Measurements from ENCODE around the gene MED14. TPM values are rescaled to one million over a fixed set of nuclear protein-coding genes. Genes with fewer than 3 reads are reported as not detected.

The MED14 gene
- total and polyA plus RNA-seq, 4 donors, result 5.9 to 52.0 (median 34.6) TPM

GRCh38 chrX:40661489-40661888 is 73.9 kb downstream of the MED14 start:
- Histone ChIP-seq H3K4me1 (ENCODE audit: control insufficient read depth in 1 of 2, insufficient read depth in 2 of 2, low read length in 2 of 2) (no peaks in the 10 kb centered on the region), H3K27ac (ENCODE audit: low read depth in 1 of 2, low read length in 2 of 2) (no peak overlapping the region), H3K36me3 (ENCODE audit: control insufficient read depth in 1 of 2, insufficient read depth in 2 of 2, low read length in 1 of 2) (peaks cover 0 to 3% of the 10 kb centered on the region in 2 donors), H3K9me3 (ENCODE audit: control insufficient read depth, low read length) (no peaks in the 10 kb centered on the region), H3K27me3 (ENCODE audit: control insufficient read depth in 1 of 2, insufficient read depth in 2 of 2, low read length in 1 of 2) (no peaks in the 10 kb centered on the region), H3K4me3 (ENCODE audit: low read length in 2 of 2) (no peak overlapping the region)
- ATAC-seq (ENCODE audit: low FRiP score) (no peak), DNase-seq (no peak)
- 75 to 90% methylated on average over 2 of the region's 2 CpGs for WGBS, 2 donors
- intact Hi-C loops (cut with DNase I), result no loop called here

DNA sequence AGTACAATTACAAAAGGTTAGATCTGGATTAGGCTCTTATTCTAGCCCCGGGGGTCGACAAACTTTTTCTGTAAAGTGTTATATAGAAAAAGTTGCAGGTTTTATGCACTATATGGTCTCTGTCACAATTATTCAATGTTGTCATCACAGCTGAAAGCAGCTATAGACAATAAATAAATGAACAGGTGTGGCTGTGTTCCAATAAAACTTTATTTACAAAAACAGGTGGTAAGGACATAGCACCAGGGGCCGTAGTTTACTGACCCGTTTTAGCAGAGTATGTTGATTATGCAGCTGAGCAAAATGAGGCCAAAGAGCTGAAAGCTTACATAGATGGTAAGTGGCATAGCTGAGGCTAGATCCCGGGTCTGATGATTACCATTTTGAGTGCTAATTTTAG is 75.0 kb downstream of the MED14 start:
- 88 to 89% methylated on average over 5 of the region's 5 CpGs for WGBS, 2 donors
- Histone ChIP-seq H3K27ac (ENCODE audit: low read depth in 1 of 2, low read length in 2 of 2) (no peak overlapping the region), H3K4me3 (ENCODE audit: low read length in 2 of 2) (no peak overlapping the region), H3K4me1 (ENCODE audit: control insufficient read depth in 1 of 2, insufficient read depth in 2 of 2, low read length in 2 of 2) (no peaks in the 10 kb centered on the region), H3K36me3 (ENCODE audit: control insufficient read depth in 1 of 2, insufficient read depth in 2 of 2, low read length in 1 of 2) (peaks cover 0 to 2% of the 10 kb centered on the region in 2 donors), H3K27me3 (ENCODE audit: control insufficient read depth in 1 of 2, insufficient read depth in 2 of 2, low read length in 1 of 2) (no peaks in the 10 kb centered on the region), H3K9me3 (ENCODE audit: control insufficient read depth, low read length) (no peaks in the 10 kb centered on the region)
- DNase-seq (no peak), ATAC-seq (ENCODE audit: low FRiP score) (no peak)
- intact Hi-C loops (cut with DNase I), result no loop called here

- H3K27ac ChIP-seq (ENCODE audit: low read depth in 1 of 2, low read length in 2 of 2), result no peak overlapping the region
- H3K4me1 ChIP-seq (ENCODE audit: control insufficient read depth in 1 of 2, insufficient read depth in 2 of 2, low read length in 2 of 2), result no peaks in the 10 kb centered on the region
- no peaks in the 10 kb centered on the region for H3K27me3 ChIP-seq (ENCODE audit: control insufficient read depth in 1 of 2, insufficient read depth in 2 of 2, low read length in 1 of 2)
- DNase-seq (no peak), ATAC-seq (ENCODE audit: low FRiP score) (no peak)
- no peak overlapping the region for H3K4me3 ChIP-seq (ENCODE audit: low read length in 2 of 2)
- no peaks in the 10 kb centered on the region for H3K9me3 ChIP-seq (ENCODE audit: control insufficient read depth, low read length)
- WGBS, 2 donors, result 9 to 54% methylated on average over 2 of the region's 2 CpGs
- no peaks in the 10 kb centered on the region for H3K36me3 ChIP-seq (ENCODE audit: control insufficient read depth in 1 of 2, insufficient read depth in 2 of 2, low read length in 1 of 2)
- intact Hi-C loops (cut with DNase I), result loop anchor here (5.0 to 10.0 kb wide), 4 partner anchors 139 to 601 kb away; no protein-coding TSS in a partner anchor
Observed at GRCh38 chrX:40653535-40653934, 81.8 kb downstream of the MED14 start.

DNA sequence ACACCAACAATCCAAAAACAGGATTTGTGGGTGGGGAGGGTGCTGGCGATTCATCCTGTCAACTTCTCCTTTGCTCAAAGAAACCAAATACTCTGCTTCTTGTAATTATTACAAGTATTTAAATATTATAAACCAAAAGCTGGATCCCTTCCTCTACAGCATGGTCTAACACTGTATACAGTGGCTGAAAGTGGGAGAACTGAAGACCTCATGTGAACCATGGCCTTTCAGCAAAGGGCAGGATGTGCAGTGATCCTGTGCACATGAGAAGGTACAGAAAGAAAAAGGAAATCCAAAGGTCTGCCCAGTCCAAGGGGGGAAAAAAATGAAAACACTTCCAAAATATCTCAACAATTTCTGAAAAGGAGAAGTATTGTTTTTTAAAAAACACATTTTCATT is 82.7 kb downstream of the MED14 start:
- Histone ChIP-seq H3K4me3 (ENCODE audit: low read length in 2 of 2) (no peak overlapping the region), H3K27ac (ENCODE audit: low read depth in 1 of 2, low read length in 2 of 2) (no peak overlapping the region), H3K36me3 (ENCODE audit: control insufficient read depth in 1 of 2, insufficient read depth in 2 of 2, low read length in 1 of 2) (no peaks in the 10 kb centered on the region), H3K4me1 (ENCODE audit: control insufficient read depth in 1 of 2, insufficient read depth in 2 of 2, low read length in 2 of 2) (peaks cover 0 to 2% of the 10 kb centered on the region in 2 donors), H3K9me3 (ENCODE audit: control insufficient read depth, low read length) (no peaks in the 10 kb centered on the region), H3K27me3 (ENCODE audit: control insufficient read depth in 1 of 2, insufficient read depth in 2 of 2, low read length in 1 of 2) (no peaks in the 10 kb centered on the region)
- DNase-seq (no peak), ATAC-seq (ENCODE audit: low FRiP score) (no peak)
- WGBS, 2 donors, result 79 to 100% methylated on average over 1 of the region's 1 CpG
- intact Hi-C loops (cut with DNase I), result loop anchor here (5.0 to 10.0 kb wide), 4 partner anchors 140 to 602 kb away; no protein-coding TSS in a partner anchor

DNA sequence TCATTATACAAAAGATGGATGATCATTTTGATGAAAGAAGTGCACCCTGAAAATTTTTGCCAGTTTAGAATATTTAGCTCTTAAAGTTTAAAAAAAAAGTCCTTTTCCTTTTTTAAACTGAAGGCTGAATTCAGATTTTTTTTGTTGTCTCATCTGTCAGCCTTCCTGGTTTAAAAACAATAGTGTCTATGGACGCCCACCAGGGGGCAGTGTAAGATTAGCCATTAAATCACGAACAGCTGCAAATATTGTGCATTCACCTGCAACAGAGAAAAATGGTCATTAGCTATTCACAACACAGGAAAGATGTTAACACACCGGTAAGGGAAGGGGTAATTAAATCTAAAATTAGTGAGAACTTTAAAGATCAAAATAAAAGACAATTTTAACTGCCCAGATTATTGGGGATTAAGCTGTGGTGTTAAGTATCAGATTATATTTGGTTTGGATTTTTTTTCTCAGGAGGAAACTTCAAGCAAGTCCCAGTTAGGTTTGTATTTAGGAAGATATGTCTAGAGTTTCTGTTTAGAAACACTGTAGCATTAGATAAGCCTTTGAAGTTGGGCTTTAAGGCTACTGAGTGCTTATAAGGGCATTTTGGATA is 83.6 kb downstream of the MED14 start:
- intact Hi-C loops (cut with DNase I), result loop anchor here (5.0 to 10.0 kb wide), 4 partner anchors 141 to 603 kb away; no protein-coding TSS in a partner anchor
- Histone ChIP-seq H3K4me3 (ENCODE audit: low read length in 2 of 2) (no peak overlapping the region), H3K9me3 (ENCODE audit: control insufficient read depth, low read length) (no peaks in the 10 kb centered on the region), H3K27me3 (ENCODE audit: control insufficient read depth in 1 of 2, insufficient read depth in 2 of 2, low read length in 1 of 2) (no peaks in the 10 kb centered on the region), H3K27ac (ENCODE audit: low read depth in 1 of 2, low read length in 2 of 2) (no peak overlapping the region), H3K4me1 (ENCODE audit: control insufficient read depth in 1 of 2, insufficient read depth in 2 of 2, low read length in 2 of 2) (peaks cover 0 to 2% of the 10 kb centered on the region in 2 donors), H3K36me3 (ENCODE audit: control insufficient read depth in 1 of 2, insufficient read depth in 2 of 2, low read length in 1 of 2) (no peaks in the 10 kb centered on the region)
- no peak for ATAC-seq (ENCODE audit: low FRiP score)
- 1 to 2% methylated on average over 3 of the region's 3 CpGs for WGBS, 2 donors
- DNase-seq, result peak; percentile 75 to 80

DNA sequence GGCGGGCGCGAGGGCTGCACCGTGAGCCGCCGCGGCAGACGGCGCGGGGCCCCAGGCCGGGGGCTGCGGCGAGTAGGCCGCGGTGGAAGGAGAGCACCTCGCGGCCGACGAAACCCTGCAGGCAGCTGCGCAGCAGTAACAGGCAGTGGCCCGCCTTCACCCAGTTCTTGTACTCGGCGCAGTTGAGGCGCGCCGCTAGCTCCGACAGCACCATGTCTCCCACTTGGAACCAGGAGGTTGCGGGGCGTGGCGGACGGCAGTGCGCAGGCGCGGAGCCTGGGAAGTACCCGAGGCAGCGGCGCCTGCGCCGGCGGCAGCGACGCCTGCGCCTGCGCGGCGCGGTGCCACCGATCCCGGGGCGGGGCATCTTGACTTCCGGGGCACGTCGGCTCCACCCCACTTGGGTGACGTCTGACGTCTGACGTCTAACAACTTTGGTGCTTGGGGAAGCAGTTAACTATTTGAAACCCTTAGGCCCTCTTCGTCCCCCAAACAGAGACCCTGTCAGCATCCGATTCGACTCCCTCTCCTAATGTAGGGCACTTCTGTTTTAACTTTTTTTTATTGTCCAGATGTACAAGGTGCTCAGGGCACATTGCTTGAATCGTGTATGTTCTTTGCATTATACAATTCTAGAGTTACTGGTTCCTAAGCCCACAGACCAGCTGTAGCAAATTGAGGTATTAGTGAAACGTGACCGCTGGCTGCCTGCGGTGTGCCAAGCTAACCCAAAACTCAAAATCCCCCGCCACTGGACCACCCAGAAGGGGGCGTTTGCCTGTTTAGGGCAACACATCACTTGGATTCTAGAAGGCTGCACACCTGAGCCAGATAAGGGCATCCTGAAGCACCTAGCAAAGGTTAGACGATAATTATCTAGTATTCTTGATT is 87.8 kb downstream of the MED14 start, which contains the start of gene CXorf38:
TSS of gene CXorf38 (minus strand) at position 255 of the 891 bp plus-strand sequence. CDS start at position 214, 41 bp downstream.
- peak within 1 kb of the TSS; percentile 62 to 73 for H3K4me3 ChIP-seq (ENCODE audit: low read length in 2 of 2)
- intact Hi-C loops (cut with DNase I), result loop anchor here in 1 of 2 donors (10.0 kb wide), 1 partner anchor 437 kb away; the partner anchor contains the start of gene USP9X
- DNase-seq (peak; percentile 97 to 98), ATAC-seq (ENCODE audit: low FRiP score) (peak; percentile 91)
- H3K36me3 ChIP-seq (ENCODE audit: control insufficient read depth in 1 of 2, insufficient read depth in 2 of 2, low read length in 1 of 2), result no peaks in the 10 kb centered on the region
- WGBS, 2 donors, result 1 to 5% methylated on average over 59 to 66 of the region's 66 CpGs
- H3K27me3 ChIP-seq (ENCODE audit: control insufficient read depth in 1 of 2, insufficient read depth in 2 of 2, low read length in 1 of 2), result no peaks in the 10 kb centered on the region
- H3K4me1 ChIP-seq (ENCODE audit: control insufficient read depth in 1 of 2, insufficient read depth in 2 of 2, low read length in 2 of 2), result peaks cover 0 to 2% of the 10 kb centered on the region in 2 donors
- H3K27ac ChIP-seq (ENCODE audit: low read depth in 1 of 2, low read length in 2 of 2), result peak within 1 kb of the TSS in 1 of 2 donors; percentile 62
- no peaks in the 10 kb centered on the region for H3K9me3 ChIP-seq (ENCODE audit: control insufficient read depth, low read length)

DNA sequence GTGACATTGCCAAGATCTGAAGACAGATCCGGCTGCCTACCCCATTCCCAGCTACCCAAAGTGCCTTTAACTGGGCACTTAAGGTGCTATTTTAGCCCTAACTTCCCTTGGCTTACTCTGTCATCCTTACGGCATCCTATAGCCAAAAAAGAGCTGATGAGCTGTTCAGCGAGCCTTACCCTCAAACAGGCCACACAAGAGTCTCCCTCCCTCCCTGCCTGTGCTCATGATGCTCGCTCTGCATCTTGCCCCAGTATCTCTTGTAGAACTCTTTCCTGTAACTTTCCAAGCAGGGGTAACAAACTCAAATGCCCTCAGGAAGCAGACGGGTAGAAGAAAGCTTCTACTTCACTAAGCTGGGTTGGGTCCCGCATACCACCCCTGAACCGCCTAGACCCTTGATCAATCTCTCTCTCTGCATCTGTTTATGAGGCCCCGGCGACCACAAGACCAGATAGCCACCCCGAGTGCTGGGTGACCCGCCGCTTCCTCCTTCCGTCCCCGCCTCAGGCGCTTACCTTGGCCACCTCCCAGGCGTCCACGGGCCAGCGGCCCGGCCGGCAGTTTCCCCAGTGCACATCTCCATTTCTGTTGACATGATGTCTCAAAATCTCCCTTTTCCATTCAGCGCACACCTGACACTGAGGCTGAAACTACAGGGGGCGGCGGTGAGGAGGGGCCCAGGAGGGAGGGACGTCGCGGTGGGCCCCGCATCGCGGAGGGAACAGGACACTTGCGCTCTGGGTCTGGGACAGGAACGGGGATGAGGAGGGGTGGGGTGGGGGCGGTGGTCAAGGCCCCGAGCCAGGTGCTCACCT is 88.6 kb downstream of the MED14 start:
- H3K9me3 ChIP-seq (ENCODE audit: control insufficient read depth, low read length), result no peaks in the 10 kb centered on the region
- DNase-seq (peak; percentile 65 to 84), ATAC-seq (ENCODE audit: low FRiP score) (peak; percentile 53)
- peak overlapping the region; percentile 62 to 73 for H3K4me3 ChIP-seq (ENCODE audit: low read length in 2 of 2)
- H3K27me3 ChIP-seq (ENCODE audit: control insufficient read depth in 1 of 2, insufficient read depth in 2 of 2, low read length in 1 of 2), result no peaks in the 10 kb centered on the region
- WGBS, 2 donors, result 1 to 7% methylated on average over 32 to 33 of the region's 33 CpGs
- H3K36me3 ChIP-seq (ENCODE audit: control insufficient read depth in 1 of 2, insufficient read depth in 2 of 2, low read length in 1 of 2), result no peaks in the 10 kb centered on the region
- intact Hi-C loops (cut with DNase I), result loop anchor here in 1 of 2 donors (10.0 kb wide), 1 partner anchor 438 kb away; the partner anchor contains the start of gene USP9X
- peaks cover 0 to 2% of the 10 kb centered on the region in 2 donors for H3K4me1 ChIP-seq (ENCODE audit: control insufficient read depth in 1 of 2, insufficient read depth in 2 of 2, low read length in 2 of 2)
- H3K27ac ChIP-seq (ENCODE audit: low read depth in 1 of 2, low read length in 2 of 2), result peak overlapping the region in 1 of 2 donors; percentile 62

DNA sequence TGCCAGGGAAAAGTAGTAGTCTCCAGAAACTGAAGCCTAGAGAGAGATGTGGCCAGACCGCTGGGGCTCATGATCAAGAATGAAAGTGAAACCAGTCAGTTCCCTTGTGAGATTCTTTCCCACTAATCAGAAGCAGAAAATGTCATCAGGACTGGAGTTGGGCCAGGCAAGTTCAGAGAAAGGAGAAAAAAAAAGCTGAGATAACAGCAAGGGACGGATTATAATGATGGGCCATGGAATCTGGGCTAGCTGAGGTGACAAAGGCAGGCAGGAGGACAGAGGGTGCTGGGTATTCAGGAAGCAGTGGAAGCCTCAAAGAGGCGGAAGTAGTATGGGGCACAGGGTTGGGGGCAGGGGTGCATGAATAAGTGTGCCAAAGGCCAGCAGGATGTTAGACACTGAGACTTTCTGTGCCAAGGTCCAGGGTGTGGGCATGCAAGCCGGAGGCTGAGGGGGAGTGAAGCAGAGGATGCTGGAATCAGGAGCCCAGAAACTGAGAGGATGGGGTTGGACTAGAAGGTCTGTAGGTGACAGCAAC is 90.5 kb downstream of the MED14 start:
- Histone ChIP-seq H3K36me3 (ENCODE audit: control insufficient read depth in 1 of 2, insufficient read depth in 2 of 2, low read length in 1 of 2) (peaks cover 0 to under 1% of the 10 kb centered on the region in 2 donors), H3K27me3 (ENCODE audit: control insufficient read depth in 1 of 2, insufficient read depth in 2 of 2, low read length in 1 of 2) (no peaks in the 10 kb centered on the region), H3K4me3 (ENCODE audit: low read length in 2 of 2) (no peak overlapping the region), H3K4me1 (ENCODE audit: control insufficient read depth in 1 of 2, insufficient read depth in 2 of 2, low read length in 2 of 2) (peaks cover 0 to 2% of the 10 kb centered on the region in 2 donors), H3K9me3 (ENCODE audit: control insufficient read depth, low read length) (no peaks in the 10 kb centered on the region), H3K27ac (ENCODE audit: low read depth in 1 of 2, low read length in 2 of 2) (peak overlapping the region in 1 of 2 donors; percentile 69)
- DNase-seq (peak in 1 of 2 donors; percentile 71), ATAC-seq (ENCODE audit: low FRiP score) (peak; percentile 53)
- intact Hi-C loops (cut with DNase I), result loop anchor here in 1 of 2 donors (10.0 kb wide), 1 partner anchor 440 kb away; the partner anchor contains the start of gene USP9X
- 2 to 46% methylated on average over 4 of the region's 4 CpGs for WGBS, 2 donors
